ENCODE measurements around the gene GSC2. TPM values are rescaled to one million over a fixed set of nuclear protein-coding genes. Genes with fewer than 3 reads are reported as not detected.
A peak's percentile ranks its signal among the peaks of the same experiment; 100 is the strongest.

The GSC2 gene
- total RNA-seq, 1 donor from 2014 or later, result not detected

DNA sequence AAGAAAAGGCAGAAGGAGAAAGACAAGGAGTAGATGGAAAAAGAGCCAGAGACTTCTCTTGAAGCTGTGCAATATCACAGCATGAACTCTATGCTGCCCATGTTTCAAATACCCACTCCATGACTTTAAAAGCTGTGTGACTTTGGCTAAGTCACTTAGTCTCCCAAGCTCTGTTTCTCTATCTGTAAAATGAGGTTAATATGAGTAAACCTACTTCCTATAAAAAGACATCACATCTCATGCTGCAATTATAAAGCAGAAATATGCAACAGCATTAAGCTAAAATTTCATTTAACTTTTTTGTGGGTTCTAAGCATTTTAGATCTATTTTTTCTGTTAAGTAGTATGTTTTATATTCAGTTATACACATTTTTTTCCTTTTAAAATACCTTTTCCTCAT is 39.4 kb downstream of the GSC2 start:
- no peak overlapping the region for H3K4me3 Mint-ChIP-seq (ENCODE audit: unreplicated experiment)
- no peak overlapping the region for H3K9ac ChIP-seq (ENCODE audit: low read length)
- no peaks in the 10 kb centered on the region for H3K27me3 Mint-ChIP-seq (ENCODE audit: low read depth, unreplicated experiment)
- no peak for FAIRE-seq
- H3K79me2 ChIP-seq (ENCODE audit: insufficient read depth, low read length), result peaks cover 92% of the 10 kb centered on the region
- no peaks in the 10 kb centered on the region for H3K36me3 ChIP-seq (ENCODE audit: insufficient read depth, low read length)
- H3K4me3 ChIP-seq (ENCODE audit: insufficient read depth, low read depth, low read length), result no peak overlapping the region
- peaks cover 8% of the 10 kb centered on the region for H3K36me3 Mint-ChIP-seq (ENCODE audit: low read depth, unreplicated experiment)
- no peak overlapping the region for H3K27ac ChIP-seq (ENCODE audit: low read depth, low read length)
- no peak overlapping the region for H3K4me2 ChIP-seq (ENCODE audit: low read length)
- no peaks in the 10 kb centered on the region for H3K9me3 ChIP-seq (ENCODE audit: insufficient read depth, low read depth, low read length)
- H3K27me3 ChIP-seq (ENCODE audit: insufficient read depth, low read length), result no peaks in the 10 kb centered on the region
- H3K4me1 ChIP-seq (ENCODE audit: insufficient read depth, low read length), result peaks cover 3% of the 10 kb centered on the region
- no peak overlapping the region for H3K27ac Mint-ChIP-seq (ENCODE audit: unreplicated experiment)
- H3K4me1 Mint-ChIP-seq (ENCODE audit: low read depth, unreplicated experiment), result peaks cover 17% of the 10 kb centered on the region
- DNase-seq (ENCODE audit: low read depth), result no peak
- H4K20me1 ChIP-seq (ENCODE audit: insufficient read depth, low read length), result peaks cover 90% of the 10 kb centered on the region
- TF ChIP-seq, protein P1, sequence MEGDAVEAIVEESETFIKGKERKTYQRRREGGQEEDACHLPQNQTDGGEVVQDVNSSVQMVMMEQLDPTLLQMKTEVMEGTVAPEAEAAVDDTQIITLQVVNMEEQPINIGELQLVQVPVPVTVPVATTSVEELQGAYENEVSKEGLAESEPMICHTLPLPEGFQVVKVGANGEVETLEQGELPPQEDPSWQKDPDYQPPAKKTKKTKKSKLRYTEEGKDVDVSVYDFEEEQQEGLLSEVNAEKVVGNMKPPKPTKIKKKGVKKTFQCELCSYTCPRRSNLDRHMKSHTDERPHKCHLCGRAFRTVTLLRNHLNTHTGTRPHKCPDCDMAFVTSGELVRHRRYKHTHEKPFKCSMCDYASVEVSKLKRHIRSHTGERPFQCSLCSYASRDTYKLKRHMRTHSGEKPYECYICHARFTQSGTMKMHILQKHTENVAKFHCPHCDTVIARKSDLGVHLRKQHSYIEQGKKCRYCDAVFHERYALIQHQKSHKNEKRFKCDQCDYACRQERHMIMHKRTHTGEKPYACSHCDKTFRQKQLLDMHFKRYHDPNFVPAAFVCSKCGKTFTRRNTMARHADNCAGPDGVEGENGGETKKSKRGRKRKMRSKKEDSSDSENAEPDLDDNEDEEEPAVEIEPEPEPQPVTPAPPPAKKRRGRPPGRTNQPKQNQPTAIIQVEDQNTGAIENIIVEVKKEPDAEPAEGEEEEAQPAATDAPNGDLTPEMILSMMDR (IDR thresholded peaks at IDR 0.05; ENCODE audit: insufficient read depth, low read depth, low read length), result no peak
- no peak for TF ChIP-seq EZH2 (IDR thresholded peaks at IDR 0.05; ENCODE audit: insufficient read depth, low read length)
- no peaks in the 10 kb centered on the region for H3K9me3 Mint-ChIP-seq (ENCODE audit: unreplicated experiment)
- H2AFZ ChIP-seq (ENCODE audit: low read depth, low read length), result no peak overlapping the region

DNA sequence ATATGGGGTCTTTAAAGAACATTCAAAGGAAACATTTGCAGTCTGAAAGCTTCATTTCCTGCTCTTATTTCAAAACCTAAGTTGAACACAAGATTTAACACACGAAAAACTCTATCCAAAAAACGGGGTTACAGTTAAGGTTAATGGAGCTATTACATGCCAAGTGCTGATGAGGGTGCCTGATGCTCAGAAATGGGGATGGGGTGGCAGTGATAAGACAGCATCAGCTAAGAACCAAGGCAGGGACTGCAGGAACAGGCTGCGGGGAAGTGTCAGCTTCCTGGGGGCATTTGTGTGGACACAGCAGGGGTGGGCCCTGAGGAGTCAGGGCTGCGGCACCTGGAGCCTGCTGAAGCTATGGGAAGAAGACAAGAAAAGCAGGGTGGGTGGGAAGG is 40.0 kb downstream of the GSC2 start:
- Histone ChIP-seq H3K4me2 (ENCODE audit: low read length) (no peak overlapping the region), H3K9me3 (ENCODE audit: insufficient read depth, low read depth, low read length) (no peaks in the 10 kb centered on the region), H3K4me3 (ENCODE audit: insufficient read depth, low read depth, low read length) (no peak overlapping the region), H3K36me3 (ENCODE audit: insufficient read depth, low read length) (no peaks in the 10 kb centered on the region), H3K4me1 (ENCODE audit: insufficient read depth, low read length) (peaks cover 3% of the 10 kb centered on the region), H2AFZ (ENCODE audit: low read depth, low read length) (no peak overlapping the region), H3K79me2 (ENCODE audit: insufficient read depth, low read length) (peaks cover 92% of the 10 kb centered on the region), H3K9ac (ENCODE audit: low read length) (no peak overlapping the region), H3K27ac (ENCODE audit: low read depth, low read length) (no peak overlapping the region), H4K20me1 (ENCODE audit: insufficient read depth, low read length) (peaks cover 90% of the 10 kb centered on the region), H3K27me3 (ENCODE audit: insufficient read depth, low read length) (no peaks in the 10 kb centered on the region)
- TF ChIP-seq, protein P1 (IDR thresholded peaks at IDR 0.05; ENCODE audit: insufficient read depth, low read depth, low read length), result no peak
- TF ChIP-seq EZH2 (IDR thresholded peaks at IDR 0.05; ENCODE audit: insufficient read depth, low read length), result no peak
- no peaks in the 10 kb centered on the region for H3K27me3 Mint-ChIP-seq (ENCODE audit: low read depth, unreplicated experiment)
- H3K9me3 Mint-ChIP-seq (ENCODE audit: unreplicated experiment), result no peaks in the 10 kb centered on the region
- peaks cover 14% of the 10 kb centered on the region for H3K4me1 Mint-ChIP-seq (ENCODE audit: low read depth, unreplicated experiment)
- H3K36me3 Mint-ChIP-seq (ENCODE audit: low read depth, unreplicated experiment), result peaks cover 6% of the 10 kb centered on the region
- FAIRE-seq (no peak), DNase-seq (ENCODE audit: low read depth) (no peak)
- no peak overlapping the region for H3K4me3 Mint-ChIP-seq (ENCODE audit: unreplicated experiment)
- no peak overlapping the region for H3K27ac Mint-ChIP-seq (ENCODE audit: unreplicated experiment)

DNA sequence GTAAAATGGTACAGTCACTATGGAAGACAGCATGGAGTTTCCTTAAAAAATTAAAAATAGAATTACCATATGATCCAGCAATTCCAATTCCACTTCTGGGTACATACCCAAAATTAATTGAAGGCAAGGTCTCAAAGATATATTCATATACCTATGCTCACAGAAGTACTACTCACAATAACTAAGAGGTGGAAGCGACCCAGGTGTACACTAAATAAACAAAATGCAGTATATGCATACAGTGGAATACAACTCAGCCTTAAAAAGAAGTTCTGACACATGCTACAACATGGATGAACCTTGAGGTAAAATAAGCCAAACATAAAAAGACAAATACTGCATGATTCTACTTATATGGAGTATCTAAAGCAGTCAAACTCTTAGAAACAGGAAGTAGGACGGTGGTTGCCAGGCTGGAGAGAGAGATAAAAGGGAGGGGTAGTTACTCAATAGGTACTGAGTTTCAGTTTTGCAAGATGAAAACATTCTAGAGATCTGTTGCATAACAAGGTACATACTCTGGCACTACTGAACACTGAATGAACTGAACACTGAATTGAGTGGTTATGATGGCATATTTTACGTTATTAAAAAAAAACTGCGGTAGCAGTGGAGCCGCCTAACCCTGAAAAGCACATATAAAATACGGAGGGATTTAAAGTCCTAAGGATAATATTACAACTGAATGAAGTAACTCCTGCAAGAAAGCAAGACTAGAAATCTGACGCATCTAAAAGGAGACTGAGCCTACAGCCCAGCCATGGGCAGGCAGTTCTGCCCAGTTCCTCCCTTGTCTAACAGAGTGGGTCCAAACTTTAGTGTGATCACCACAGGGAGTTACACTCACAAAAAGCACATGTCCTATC is 40.7 kb downstream of the GSC2 start:
- Histone ChIP-seq H2AFZ (ENCODE audit: low read depth, low read length) (no peak overlapping the region), H3K4me2 (ENCODE audit: low read length) (no peak overlapping the region), H3K27ac (ENCODE audit: low read depth, low read length) (no peak overlapping the region), H3K4me3 (ENCODE audit: insufficient read depth, low read depth, low read length) (no peak overlapping the region), H3K27me3 (ENCODE audit: insufficient read depth, low read length) (no peaks in the 10 kb centered on the region), H3K79me2 (ENCODE audit: insufficient read depth, low read length) (peaks cover 91% of the 10 kb centered on the region), H3K9me3 (ENCODE audit: insufficient read depth, low read depth, low read length) (no peaks in the 10 kb centered on the region), H3K36me3 (ENCODE audit: insufficient read depth, low read length) (no peaks in the 10 kb centered on the region), H4K20me1 (ENCODE audit: insufficient read depth, low read length) (peaks cover 90% of the 10 kb centered on the region), H3K4me1 (ENCODE audit: insufficient read depth, low read length) (peaks cover 3% of the 10 kb centered on the region), H3K9ac (ENCODE audit: low read length) (no peak overlapping the region)
- Mint-ChIP-seq H3K4me1 (ENCODE audit: low read depth, unreplicated experiment) (peaks cover 15% of the 10 kb centered on the region), H3K9me3 (ENCODE audit: unreplicated experiment) (no peaks in the 10 kb centered on the region), H3K36me3 (ENCODE audit: low read depth, unreplicated experiment) (peaks cover 6% of the 10 kb centered on the region), H3K27me3 (ENCODE audit: low read depth, unreplicated experiment) (no peaks in the 10 kb centered on the region), H3K4me3 (ENCODE audit: unreplicated experiment) (no peak overlapping the region), H3K27ac (ENCODE audit: unreplicated experiment) (peak overlapping the region; percentile 38)
- DNase-seq (ENCODE audit: low read depth), result peak; percentile 33
- TF ChIP-seq, protein P1 (IDR thresholded peaks at IDR 0.05; ENCODE audit: insufficient read depth, low read depth, low read length), result no peak
- no peak for TF ChIP-seq EZH2 (IDR thresholded peaks at IDR 0.05; ENCODE audit: insufficient read depth, low read length)
- FAIRE-seq, result no peak
